DMS53 treated with DMSO at 0.1 percent for 48 hours (cell line): ENCODE results near the gene FAM43A.

Source experiments
- DNase-seq: peaks from one replicate; lab custom pipeline; 2025; ENCODE audit not compliant: unreplicated experiment; lab: John Stamatoyannopoulos, UW

The FAM43A gene

DNA sequence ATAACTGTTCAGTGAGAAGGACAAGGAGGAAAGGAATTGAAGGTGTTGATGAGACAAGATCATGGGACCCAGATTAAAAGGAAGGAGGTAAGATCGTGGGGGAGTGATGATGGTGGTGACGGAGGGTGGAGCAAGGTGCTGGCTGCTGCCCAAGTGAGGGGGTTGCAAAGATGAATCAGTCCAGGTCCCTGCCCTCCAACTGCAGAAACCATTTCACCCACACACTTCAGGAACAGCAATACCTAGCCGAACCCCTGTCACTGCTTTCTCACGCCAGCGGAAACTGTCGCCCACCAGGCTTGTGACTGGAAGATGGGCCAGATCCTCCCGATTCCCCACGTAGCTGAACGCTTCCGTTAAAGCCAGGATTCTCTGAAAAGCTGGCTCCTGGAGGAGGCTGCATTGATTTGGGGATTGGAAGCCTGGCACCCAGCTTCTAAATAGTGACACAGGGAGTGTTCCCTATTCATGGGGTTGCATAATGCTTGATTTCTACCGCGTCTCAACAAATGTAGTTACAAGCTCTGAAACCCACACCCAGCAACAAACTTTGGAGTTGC is 10.5 kb upstream of the FAM43A start:
- no peak for DNase-seq

DNA sequence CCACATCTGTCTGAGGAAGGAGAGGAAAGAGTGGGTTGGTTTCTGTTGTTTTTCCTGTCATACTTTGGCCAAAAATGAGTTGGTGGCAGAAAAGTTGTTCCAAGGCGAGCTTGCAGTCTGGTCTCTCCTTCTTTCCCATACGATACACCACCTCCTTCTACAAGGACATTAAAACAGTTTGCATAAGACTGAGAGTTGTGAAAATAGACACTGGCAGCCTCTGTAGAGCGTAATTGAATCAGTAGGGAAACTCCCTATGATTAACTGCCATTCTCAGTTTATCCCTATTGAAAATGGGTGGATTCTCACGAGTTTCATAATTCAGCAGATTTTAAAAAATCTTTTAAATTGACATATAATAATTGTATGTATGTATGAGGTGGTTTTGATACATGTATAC is 10.0 kb upstream of the FAM43A start:
- DNase-seq = no peak

DNA sequence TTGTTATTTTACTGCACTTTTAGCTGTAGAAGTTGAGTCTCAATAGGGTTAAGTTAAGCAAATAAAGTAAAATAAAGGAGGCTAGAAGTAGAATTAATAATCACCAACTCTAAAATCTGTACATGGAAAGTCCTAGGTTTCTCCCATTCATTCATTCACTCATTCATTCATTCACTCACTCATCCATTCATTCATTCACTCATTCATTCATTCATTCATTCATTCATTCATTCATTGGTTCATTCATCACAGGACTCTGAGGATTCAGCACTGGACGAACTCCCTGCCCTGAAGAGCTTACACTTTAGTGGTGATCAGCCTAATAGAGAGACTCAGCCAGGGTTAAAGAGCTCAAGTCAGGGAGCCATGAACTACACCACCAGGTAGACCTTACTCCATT is 9.2 kb upstream of the FAM43A start:
- no peak for DNase-seq

DNA sequence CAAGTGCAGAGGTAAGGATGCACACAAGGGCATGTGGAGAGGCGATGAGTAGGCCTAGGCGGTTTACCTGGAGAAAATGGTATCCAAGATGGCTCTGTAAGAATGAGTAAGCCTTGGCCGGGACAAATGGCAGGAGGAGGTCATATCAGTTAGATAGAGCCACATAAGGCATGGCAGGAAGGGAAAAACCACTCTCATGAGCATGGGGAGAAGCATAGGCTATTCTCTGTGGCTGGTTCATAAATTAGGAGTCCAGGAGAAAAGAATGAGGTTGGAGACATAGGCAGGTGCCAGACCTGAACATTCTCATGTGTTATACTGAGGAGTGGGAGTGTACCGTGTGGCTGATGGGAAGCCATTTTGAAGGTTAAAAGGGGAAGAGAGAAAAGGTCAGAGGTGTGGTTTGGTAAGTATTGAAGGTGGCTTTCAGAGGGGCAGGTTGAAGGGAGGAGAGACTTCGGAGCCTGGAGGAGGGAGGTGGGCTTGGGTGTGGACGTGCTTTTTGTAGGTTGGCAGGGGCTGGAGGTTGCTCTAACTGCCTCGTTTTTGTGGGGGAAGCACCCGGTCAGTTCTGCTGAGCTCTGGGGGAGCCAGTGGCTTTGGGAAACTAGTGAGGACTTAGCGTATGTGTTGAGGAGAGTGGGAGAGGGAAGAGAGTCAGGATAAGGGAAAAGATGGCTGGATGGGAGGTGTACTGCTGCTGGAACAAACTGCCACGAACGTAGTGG is 4.6 kb upstream of the FAM43A start:
- no peak for DNase-seq

DNA sequence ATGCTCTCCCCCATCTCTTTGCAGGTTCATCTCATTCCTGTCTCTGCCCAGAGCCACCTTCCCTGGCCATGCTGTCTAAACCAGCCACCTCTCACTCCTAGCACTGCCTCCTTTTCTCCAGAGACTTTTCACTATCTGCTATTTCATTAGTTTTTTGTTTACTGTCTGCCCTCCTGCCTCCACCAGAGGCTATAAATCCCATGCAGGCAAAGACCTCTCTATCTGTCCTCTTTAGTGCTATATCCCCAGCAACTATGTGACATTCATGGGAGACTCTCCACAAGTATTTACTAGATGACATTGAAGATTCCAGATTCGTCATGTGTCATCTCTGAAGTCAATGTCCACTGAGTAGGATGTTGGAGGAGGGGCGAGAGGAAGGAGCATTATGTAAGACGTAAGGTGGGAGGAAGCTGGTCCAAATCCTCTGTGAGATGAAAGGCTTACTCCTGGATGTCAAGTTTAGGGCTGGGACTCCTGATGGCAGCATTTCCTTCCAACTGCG is 3.4 kb upstream of the FAM43A start:
- DNase-seq = peak; percentile 32

DNA sequence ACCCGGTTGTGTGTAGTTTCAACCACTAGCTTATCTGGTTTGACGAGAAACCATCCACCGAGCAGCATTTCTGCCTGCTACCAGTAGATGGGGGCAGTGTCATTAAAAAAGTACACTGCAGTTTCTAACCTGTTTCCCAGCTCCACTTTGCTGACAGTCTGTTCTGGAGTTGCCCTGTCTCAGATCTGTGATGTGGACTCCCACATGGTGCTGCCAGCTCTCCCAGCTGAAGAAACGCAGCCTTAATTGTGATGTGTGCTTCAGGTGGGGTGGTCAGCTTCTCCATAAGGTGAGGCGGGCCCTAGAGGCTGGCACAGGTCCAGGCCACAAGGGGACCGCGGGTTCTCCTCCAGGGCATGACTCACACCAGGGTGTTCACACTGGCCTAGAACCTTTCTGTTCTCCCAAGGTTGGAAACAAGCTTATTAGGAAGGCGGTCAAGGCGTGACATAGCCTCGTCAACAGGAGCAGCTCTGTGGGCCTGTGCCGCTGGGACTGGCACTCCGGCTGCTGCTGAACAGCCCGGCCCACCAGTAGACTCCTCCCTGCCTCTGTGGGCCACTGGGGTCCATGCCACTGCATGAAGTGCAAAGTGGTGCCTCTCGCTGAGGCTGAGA is 2.9 kb upstream of the FAM43A start:
- peak; percentile 82 for DNase-seq

DNA sequence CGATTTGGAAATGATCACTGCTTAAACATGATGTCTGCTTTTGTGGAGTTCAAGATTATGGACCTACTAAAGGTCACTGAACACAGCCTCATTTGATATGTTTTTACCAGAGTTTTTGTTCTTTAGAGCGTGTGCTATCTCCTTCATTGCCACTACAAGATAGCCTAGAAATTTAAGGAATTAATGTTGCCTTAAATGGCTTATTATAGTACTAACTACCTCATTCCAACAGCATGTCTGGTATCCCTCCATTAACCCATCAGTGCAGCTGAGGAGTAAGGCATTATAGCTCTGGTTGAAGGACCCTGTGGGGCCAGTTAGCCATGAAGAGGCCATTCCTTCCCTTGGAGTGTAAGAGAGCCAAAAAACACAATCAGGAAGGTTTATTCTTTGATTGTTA is 2.3 kb upstream of the FAM43A start:
- DNase-seq = no peak

DNA sequence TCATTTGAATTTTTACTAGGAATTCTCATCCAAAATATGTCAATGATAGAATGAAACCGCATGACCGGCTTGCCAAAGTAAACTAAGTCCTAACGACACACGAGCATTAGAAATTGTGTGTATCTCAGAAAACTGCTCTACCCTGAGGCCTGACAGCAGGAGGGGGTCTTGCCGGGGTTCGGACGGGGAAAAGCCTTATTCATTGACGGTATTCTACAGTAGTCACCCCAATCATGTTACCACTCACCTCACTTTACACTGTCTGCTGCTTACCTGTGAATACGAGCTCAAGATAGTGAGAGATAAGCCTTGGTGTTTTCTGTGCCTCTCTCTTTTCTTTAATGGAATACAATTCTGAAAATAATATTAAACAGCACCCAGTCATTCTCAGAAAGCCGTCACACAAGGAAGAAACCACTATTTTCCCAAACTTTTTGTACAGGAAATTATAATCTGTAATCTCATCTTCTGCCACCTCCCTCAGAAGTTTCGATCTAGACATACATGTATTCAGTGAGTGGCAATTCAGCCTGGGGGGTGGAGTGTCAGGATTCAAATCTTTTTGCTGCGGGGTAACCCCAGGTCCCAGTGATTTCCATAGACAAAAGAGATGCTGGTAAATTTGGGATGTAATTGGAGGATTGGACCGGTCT is 492 bp upstream of the FAM43A start:
- no peak for DNase-seq

DNA sequence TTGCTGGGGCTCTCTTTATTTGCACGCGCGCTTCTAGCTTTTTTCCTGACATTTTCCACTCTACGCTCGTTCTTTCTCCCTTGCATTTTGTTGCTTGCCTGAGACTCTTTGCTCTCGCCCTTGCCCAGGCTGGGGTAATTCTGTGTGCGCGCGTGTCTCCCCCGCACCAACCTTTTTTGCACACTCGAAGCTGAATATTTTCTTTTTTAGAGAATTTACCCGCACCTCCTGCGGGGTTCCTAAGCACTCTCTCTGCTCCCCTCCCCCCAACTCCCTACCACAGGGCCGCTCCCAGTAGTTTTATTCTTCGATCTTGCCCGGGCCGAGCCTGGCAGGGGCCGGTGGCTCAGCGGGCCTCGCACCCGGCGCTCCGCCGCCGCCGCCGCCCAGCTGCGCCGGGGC is 732 bp downstream of the FAM43A start:
- DNase-seq = no peak

DNA sequence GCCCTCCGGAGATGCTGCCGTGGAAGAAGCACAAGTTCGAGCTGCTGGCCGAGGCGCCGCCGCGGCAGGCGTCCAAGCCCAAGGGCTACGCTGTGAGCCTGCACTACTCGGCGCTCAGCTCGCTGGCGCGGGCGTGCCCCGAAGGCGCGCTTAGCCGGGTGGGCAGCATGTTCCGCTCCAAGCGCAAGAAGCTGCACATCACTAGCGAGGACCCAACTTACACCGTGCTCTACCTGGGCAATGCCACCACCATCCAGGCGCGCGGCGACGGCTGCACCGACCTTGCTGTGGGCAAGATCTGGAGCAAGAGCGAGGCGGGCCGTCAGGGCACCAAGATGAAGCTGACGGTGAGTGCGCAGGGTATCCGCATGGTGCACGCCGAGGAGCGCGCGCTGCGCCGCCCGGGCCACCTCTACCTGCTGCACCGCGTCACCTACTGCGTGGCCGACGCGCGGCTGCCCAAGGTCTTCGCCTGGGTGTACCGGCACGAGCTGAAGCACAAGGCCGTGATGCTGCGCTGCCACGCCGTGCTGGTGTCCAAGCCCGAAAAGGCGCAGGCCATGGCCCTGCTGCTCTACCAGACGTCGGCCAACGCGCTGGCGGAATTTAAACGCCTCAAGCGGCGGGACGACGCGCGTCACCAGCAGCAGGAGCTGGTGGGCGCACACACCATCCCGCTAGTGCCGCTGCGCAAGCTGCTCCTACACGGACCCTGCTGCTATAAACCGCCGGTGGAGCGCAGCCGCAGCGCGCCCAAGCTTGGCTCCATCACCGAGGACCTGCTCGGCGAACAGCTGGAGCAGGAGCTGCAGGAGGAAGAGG is 1.3 kb downstream of the FAM43A start:
- DNase-seq = peak; percentile 15

DNA sequence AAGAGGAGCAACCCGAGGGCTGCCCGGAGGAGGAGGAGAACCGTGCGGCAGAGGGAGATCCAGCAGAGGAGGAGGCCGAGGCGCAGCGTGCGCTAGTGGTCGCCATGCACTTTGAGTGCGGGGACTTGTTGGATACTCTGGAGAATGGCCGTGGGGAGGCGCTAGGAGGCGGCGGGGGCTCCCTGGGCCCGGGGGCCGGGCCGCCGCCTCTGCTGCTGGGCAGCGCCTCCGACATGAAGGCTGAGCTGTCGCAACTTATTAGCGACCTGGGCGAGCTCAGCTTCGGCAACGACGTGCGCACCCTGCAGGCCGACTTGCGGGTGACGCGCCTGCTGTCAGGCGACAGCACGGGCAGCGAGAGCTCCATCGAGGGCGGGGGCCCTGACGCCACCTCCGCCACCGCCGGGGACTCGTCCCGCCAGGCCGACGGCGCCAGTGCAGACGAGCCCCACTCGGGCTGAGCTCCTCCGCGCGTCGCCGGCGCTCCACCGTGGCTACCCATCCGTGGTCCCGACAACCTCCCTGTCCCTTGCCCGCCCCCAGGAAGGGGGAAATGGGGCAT is 2.0 kb downstream of the FAM43A start:
- peak; percentile 5 for DNase-seq

DNA sequence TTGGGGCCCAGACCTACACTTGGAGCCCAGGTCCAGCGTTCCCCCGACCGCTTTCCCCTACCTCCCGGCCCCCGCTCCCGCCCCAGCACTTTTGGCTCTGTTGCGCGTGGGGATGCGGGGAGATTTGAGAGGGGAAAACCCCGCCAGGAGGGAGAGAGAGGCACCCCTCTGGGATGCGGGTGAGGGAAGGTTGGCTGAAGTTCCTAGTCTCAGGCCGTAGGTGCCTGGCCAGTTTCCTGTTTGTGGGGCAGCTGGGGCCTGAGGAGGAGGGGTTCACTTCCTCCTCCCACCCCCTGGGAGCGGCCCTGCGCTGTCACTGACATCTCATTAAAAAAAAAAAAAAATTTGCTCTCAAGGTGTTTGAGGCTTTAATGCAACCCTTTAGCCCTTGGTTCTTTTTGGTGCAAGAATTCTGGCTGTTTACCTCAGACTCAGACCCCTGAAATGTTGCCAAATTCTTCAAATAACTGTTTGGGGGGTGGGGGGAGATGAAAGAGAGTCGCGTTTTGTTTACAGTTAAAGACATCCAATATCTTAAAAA is 2.6 kb downstream of the FAM43A start:
- no peak for DNase-seq

DNA sequence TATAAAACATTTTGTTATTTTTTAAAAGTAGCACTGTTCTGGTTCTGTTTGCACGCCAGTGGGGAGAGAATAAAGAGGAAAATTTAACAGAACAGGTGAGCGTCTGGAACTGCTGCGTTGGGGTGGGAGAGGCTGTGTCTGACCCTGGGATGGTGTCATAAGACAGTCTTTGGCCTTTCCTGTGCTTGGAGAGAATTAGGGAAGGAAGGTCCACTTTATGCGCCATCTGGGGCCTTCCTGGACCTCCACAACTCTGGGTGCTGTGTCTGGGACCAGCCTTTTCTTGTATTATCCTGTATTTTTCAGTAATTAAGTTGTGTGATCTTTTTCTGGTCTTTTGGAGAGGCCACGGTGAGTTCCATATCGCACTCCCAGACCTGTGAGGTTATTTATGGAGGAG is 3.3 kb downstream of the FAM43A start:
- DNase-seq = no peak

DNA sequence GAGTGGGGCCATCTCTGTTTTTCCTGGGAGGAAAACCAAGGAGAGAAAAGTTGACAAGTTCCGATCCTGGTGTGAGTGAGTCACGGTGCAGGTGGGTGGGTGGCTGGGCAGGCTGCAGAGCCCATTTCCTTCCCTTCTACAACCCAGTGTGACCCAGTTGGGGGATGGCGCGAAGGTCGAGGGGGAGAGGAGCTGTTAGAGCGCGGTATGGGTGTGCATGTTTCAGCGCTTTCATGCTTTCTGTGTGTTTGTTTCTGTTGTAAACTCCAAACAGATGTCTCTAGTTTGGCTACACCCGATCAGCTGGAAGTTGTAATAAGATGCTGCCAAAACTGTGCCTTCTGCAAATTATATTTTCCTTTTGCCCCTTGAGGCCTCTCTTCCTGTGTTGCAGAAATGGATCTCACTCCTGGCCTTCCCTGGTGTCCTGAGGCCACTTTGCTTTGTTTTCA is 3.8 kb downstream of the FAM43A start:
- no peak for DNase-seq

DNA sequence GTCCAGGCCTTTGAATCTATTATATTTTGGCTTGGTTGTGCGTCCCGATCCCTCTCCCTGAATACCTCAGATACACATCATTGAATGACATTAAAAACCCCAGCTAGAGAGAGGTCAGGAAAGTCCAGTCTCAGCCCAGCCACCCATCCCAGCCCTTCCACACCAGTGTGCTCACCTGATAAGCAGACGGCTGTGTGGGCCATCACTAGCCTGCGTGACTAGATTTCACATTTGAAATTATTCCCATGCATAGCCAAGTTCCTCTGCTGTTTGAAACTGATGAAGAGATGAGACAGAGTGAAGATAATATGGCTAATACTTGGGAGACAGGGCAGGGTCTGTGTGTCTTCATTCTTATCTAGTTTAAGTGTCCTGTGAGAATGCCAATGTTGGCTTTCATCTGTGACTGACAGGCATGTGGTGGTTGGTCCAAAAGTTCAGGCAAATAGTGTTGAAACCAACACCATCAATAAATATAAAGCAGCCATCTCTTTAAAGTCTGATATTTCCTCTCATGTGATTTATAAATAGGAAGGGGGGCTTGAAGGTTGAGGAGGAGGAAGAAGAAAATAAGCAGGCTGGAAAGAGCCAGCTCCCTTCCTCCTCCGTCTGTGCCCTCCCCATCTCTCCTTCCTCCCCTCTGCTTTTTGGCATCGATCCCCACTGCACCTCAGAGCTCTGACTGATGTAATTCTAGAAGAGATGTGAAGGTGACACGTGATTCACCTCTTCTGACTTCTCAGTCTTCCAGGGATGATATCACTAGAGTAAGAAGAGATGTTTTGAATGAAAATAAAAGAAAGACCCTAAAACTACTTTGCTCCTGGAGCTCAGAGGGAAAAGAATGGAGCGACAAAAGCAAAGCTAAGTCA is 5.1 kb downstream of the FAM43A start:
- DNase-seq = no peak

DNA sequence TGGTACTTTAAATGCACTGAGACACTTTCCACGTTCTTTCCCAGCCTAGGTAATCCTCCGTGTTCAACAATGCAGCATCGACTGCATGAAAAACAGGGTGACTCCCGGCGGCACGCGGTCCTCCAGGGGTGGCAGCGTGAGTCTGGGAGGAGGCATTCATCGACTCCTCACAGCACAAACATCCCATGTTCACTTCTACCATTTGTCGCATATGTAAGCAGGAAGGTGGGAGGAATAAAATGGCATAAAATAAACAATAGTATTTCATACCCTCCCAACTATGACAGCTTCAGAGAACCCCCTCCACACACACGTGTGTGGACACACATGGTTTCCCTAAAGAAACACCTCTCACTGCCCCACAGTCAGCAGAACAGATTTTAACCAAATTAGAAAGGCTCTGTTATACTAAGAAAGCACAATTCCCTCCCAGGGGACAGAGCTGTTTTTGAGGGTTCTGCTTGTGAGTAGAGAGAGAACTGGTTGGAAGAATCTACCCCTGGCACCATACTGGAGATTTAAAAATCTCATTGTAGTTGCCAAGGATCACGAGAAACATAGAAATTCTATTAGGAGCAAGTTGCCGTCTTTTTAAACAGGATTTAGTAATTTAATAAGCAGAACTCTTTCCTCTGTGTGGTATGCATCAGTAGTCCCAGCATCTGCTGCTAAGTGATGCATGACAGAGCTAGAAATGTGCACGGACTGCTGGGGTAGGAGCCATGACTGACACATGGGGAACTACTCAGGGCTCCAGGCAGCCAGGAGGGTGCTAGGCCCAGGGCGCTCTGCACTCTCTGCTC is 6.0 kb downstream of the FAM43A start:
- peak; percentile 3 for DNase-seq

DNA sequence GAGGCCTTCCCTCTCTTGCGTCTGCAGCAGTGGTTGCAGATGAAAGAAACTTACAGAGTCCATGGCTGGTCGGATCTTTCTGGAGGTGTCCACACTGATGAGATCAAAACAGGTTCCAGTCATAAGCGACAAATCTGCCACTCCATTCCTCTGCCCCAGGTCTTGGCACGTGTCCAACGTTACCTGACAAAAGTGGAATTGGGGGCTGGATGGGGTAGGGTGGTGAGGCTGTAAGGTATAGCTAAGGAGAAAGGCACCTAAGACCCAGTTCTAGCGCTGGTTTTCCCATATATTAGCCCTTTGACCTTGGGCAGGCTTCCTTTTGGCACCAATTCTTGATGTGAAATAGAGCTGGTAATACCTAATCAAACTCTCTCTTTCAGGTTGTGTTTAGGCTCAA is 11.0 kb downstream of the FAM43A start:
- DNase-seq = no peak

DNA sequence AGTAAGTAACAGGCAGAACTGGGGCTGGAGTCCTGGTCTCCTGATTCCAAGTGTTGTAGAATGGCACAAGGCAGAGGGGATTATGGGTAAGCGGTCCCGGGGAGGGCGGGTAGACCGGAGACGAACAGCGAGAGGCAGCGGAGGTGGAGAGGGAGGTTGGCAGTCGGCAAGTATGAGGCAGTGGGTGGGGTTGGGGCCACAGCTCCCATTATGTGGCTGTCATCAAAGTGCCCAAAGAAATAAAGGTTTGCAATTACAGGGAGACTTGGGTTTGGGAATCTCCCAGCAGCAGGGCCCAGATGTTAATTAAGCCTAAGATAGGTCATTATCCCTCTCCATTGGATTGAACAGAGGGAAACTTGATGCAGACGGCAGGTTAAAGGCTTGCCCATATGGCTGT is 16.9 kb downstream of the FAM43A start:
- DNase-seq = no peak

DNA sequence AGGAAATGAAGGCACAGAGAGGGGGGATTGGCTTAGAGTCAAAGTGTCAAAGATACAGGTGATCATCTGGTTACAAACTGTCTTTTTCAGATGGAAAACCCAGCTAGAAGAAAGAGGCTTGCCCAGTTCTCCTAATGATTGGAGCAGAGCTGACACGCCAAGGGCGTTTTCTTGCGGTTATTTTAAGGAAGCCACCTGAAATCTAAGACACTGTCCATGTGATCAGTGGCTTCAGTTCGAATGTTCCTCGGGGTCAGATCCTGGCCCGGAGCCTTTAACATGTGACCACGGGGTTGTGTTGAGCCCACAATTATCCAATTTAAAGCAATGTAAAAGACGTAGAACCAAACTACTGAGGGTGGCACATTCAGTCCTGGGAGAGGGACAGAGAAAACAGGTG is 19.5 kb downstream of the FAM43A start:
- DNase-seq = no peak
